ENCODE data around the gene HOXA3. TPM values are rescaled to one million over a fixed set of nuclear protein-coding genes. Genes with fewer than 3 reads are reported as not detected.

The HOXA3 gene
- total RNA-seq, 1 donor from 2014 or later = not detected

DNA sequence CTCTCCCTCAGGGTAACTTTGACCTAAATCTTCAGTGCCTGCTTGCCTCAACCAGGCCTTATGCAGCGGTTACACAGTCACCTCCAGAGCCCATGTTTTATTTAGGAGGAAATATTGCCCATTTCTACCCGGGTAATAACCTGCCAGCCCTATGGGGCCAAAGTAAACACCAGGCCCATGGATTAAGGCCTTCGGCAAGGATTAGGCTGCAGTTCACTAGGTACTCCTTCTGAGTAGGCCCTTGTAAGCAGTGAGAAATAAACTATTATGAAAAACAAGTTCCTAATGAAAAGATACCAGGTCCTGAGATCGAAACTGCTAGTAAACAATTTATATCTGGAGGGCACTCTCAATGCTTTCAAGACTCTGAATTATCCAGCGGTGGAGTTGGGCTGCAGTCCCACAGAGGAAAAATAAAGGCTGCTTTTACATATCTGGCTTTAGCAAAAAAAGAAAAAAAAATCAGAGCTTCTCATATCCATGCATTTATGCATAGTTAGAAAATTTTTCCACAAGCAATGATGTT is 25.5 kb upstream of the HOXA3 start:
- no peaks in the 10 kb centered on the region for H3K4me1 Mint-ChIP-seq (ENCODE audit: low read depth, unreplicated experiment)
- no peak overlapping the region for H3K27ac ChIP-seq (ENCODE audit: low read depth, low read length)
- H3K27me3 ChIP-seq (ENCODE audit: insufficient read depth, low read length) = peaks cover 94% of the 10 kb centered on the region
- H3K27ac Mint-ChIP-seq (ENCODE audit: unreplicated experiment) = no peak overlapping the region
- no peak for DNase-seq (ENCODE audit: low read depth)
- H3K36me3 ChIP-seq (ENCODE audit: insufficient read depth, low read length) = no peaks in the 10 kb centered on the region
- no peak overlapping the region for H3K4me3 Mint-ChIP-seq (ENCODE audit: unreplicated experiment)
- H2AFZ ChIP-seq (ENCODE audit: low read depth, low read length) = no peak overlapping the region
- no peak overlapping the region for H3K4me3 ChIP-seq (ENCODE audit: insufficient read depth, low read depth, low read length)
- H3K4me1 ChIP-seq (ENCODE audit: insufficient read depth, low read length) = peaks cover 8% of the 10 kb centered on the region
- H4K20me1 ChIP-seq (ENCODE audit: insufficient read depth, low read length) = no peaks in the 10 kb centered on the region
- FAIRE-seq = no peak
- no peak for TF ChIP-seq EZH2 (IDR thresholded peaks at IDR 0.05; ENCODE audit: insufficient read depth, low read length)
- TF ChIP-seq, protein P1, sequence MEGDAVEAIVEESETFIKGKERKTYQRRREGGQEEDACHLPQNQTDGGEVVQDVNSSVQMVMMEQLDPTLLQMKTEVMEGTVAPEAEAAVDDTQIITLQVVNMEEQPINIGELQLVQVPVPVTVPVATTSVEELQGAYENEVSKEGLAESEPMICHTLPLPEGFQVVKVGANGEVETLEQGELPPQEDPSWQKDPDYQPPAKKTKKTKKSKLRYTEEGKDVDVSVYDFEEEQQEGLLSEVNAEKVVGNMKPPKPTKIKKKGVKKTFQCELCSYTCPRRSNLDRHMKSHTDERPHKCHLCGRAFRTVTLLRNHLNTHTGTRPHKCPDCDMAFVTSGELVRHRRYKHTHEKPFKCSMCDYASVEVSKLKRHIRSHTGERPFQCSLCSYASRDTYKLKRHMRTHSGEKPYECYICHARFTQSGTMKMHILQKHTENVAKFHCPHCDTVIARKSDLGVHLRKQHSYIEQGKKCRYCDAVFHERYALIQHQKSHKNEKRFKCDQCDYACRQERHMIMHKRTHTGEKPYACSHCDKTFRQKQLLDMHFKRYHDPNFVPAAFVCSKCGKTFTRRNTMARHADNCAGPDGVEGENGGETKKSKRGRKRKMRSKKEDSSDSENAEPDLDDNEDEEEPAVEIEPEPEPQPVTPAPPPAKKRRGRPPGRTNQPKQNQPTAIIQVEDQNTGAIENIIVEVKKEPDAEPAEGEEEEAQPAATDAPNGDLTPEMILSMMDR (IDR thresholded peaks at IDR 0.05; ENCODE audit: insufficient read depth, low read depth, low read length) = no peak
- peaks cover 8% of the 10 kb centered on the region for H3K9me3 ChIP-seq (ENCODE audit: insufficient read depth, low read depth, low read length)
- H3K27me3 Mint-ChIP-seq (ENCODE audit: low read depth, unreplicated experiment) = peaks cover 78% of the 10 kb centered on the region
- H3K79me2 ChIP-seq (ENCODE audit: insufficient read depth, low read length) = no peaks in the 10 kb centered on the region
- peaks cover 29% of the 10 kb centered on the region for H3K9me3 Mint-ChIP-seq (ENCODE audit: unreplicated experiment)
- H3K9ac ChIP-seq (ENCODE audit: low read length) = no peak overlapping the region
- H3K4me2 ChIP-seq (ENCODE audit: low read length) = no peak overlapping the region
- no peaks in the 10 kb centered on the region for H3K36me3 Mint-ChIP-seq (ENCODE audit: low read depth, unreplicated experiment)

DNA sequence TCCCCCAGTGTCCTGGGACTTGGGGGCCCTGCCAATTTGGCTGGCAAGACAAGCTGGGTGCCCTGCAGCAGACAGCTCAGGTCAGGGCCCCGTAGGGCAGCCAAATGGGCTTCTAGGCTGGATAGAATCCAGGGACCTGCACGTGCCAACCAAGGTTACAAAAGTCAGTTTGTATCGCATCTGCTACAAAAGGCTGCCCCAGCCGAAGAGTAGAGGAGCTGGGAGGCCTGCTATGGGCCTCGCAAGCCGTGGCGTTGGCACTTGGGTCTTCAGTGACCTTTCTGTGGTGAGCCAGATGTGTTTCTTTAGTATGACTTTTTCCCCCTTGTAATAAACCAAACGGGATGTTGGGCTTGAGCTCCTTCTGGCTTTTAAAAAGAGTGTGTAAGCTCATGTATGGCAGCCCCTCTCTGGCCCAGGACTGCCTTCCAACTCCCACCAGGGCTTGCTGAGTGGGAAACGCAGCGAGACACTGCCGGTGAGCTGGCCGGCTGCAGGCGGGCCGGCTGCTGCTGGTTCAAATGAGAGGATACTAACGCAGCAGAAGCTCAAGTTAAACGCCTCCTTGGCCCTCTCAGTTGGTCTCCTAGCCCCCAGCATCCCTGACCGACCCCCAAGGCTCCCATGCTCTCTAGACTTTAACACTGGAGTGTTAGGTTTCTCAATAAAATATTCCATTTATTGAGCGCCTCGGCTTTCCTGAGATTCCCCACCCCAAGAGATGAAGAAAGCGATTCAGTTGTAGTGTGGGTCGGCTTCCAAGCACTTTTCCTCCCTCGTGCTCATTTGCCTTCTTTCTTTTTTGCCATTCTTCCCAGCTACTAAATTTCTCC is 24.8 kb upstream of the HOXA3 start:
- peaks cover 94% of the 10 kb centered on the region for H3K27me3 ChIP-seq (ENCODE audit: insufficient read depth, low read length)
- Mint-ChIP-seq H3K27ac (ENCODE audit: unreplicated experiment) (no peak overlapping the region), H3K36me3 (ENCODE audit: low read depth, unreplicated experiment) (no peaks in the 10 kb centered on the region), H3K27me3 (ENCODE audit: low read depth, unreplicated experiment) (peaks cover 77% of the 10 kb centered on the region), H3K4me3 (ENCODE audit: unreplicated experiment) (no peak overlapping the region), H3K9me3 (ENCODE audit: unreplicated experiment) (peaks cover 28% of the 10 kb centered on the region), H3K4me1 (ENCODE audit: low read depth, unreplicated experiment) (no peaks in the 10 kb centered on the region)
- no peak overlapping the region for H3K9ac ChIP-seq (ENCODE audit: low read length)
- H3K9me3 ChIP-seq (ENCODE audit: insufficient read depth, low read depth, low read length) = peaks cover 10% of the 10 kb centered on the region
- no peaks in the 10 kb centered on the region for H3K36me3 ChIP-seq (ENCODE audit: insufficient read depth, low read length)
- H2AFZ ChIP-seq (ENCODE audit: low read depth, low read length) = no peak overlapping the region
- FAIRE-seq (no peak), DNase-seq (ENCODE audit: low read depth) (no peak)
- H3K4me1 ChIP-seq (ENCODE audit: insufficient read depth, low read length) = peaks cover 8% of the 10 kb centered on the region
- no peaks in the 10 kb centered on the region for H3K79me2 ChIP-seq (ENCODE audit: insufficient read depth, low read length)
- TF ChIP-seq, protein P1 (IDR thresholded peaks at IDR 0.05; ENCODE audit: insufficient read depth, low read depth, low read length) = no peak
- no peak for TF ChIP-seq EZH2 (IDR thresholded peaks at IDR 0.05; ENCODE audit: insufficient read depth, low read length)
- no peak overlapping the region for H3K4me3 ChIP-seq (ENCODE audit: insufficient read depth, low read depth, low read length)
- H3K27ac ChIP-seq (ENCODE audit: low read depth, low read length) = no peak overlapping the region
- H3K4me2 ChIP-seq (ENCODE audit: low read length) = no peak overlapping the region
- H4K20me1 ChIP-seq (ENCODE audit: insufficient read depth, low read length) = peaks cover 3% of the 10 kb centered on the region

DNA sequence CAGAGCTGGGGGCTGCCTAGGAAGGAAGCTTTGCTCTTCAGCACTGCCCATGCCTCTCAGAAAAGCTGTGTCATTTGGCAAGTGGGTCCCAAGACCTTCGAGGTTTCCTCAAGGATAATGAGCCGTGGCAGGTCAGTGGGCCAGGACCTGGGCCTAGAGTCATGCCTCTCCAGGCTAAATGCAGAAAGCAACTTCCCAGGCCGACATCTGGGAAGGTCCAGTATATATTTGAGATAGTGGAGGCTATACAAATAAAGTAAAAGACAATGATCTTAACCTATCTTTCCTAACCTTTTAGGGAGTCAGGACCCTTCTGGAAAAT is 24.1 kb upstream of the HOXA3 start:
- H3K36me3 Mint-ChIP-seq (ENCODE audit: low read depth, unreplicated experiment) = no peaks in the 10 kb centered on the region
- H3K27ac Mint-ChIP-seq (ENCODE audit: unreplicated experiment) = no peak overlapping the region
- Histone ChIP-seq H3K27ac (ENCODE audit: low read depth, low read length) (no peak overlapping the region), H3K36me3 (ENCODE audit: insufficient read depth, low read length) (no peaks in the 10 kb centered on the region), H4K20me1 (ENCODE audit: insufficient read depth, low read length) (peaks cover 6% of the 10 kb centered on the region), H3K9me3 (ENCODE audit: insufficient read depth, low read depth, low read length) (peaks cover 10% of the 10 kb centered on the region), H2AFZ (ENCODE audit: low read depth, low read length) (no peak overlapping the region), H3K9ac (ENCODE audit: low read length) (no peak overlapping the region), H3K4me1 (ENCODE audit: insufficient read depth, low read length) (peaks cover 8% of the 10 kb centered on the region), H3K4me3 (ENCODE audit: insufficient read depth, low read depth, low read length) (no peak overlapping the region), H3K4me2 (ENCODE audit: low read length) (no peak overlapping the region), H3K79me2 (ENCODE audit: insufficient read depth, low read length) (no peaks in the 10 kb centered on the region), H3K27me3 (ENCODE audit: insufficient read depth, low read length) (peaks cover 95% of the 10 kb centered on the region)
- H3K4me1 Mint-ChIP-seq (ENCODE audit: low read depth, unreplicated experiment) = no peaks in the 10 kb centered on the region
- FAIRE-seq (no peak), DNase-seq (ENCODE audit: low read depth) (no peak)
- no peak overlapping the region for H3K4me3 Mint-ChIP-seq (ENCODE audit: unreplicated experiment)
- H3K27me3 Mint-ChIP-seq (ENCODE audit: low read depth, unreplicated experiment) = peaks cover 77% of the 10 kb centered on the region
- TF ChIP-seq EZH2 (IDR thresholded peaks at IDR 0.05; ENCODE audit: insufficient read depth, low read length) = no peak
- TF ChIP-seq, protein P1 (IDR thresholded peaks at IDR 0.05; ENCODE audit: insufficient read depth, low read depth, low read length) = no peak
- peaks cover 33% of the 10 kb centered on the region for H3K9me3 Mint-ChIP-seq (ENCODE audit: unreplicated experiment)
